ENCODE data around the gene BTBD18. TPM values are rescaled to one million over a fixed set of nuclear protein-coding genes. Genes with fewer than 3 reads are reported as not detected.

BTBD18 gene
- polyA plus RNA-seq, 3 donors = 0.10 TPM; not detected in 2

DNA sequence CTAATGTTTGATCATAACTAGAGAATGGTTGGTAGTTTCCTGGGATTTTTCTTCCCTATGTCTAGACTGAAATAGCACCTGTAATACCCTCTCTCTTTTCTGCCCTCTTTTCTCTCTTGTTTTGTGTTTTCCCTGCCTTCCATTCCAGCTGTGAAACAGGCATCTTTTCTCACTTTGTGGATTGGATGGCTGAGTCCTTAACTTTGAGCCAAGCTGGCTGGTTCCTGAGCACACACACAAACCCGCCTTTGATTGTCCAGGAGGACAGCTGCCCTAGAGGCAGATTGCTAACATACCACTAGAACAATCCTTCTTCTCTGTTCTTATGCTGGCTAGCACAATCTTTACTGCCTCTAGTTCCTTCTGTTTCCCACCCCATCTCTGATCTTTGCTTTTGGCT, 27.7 kb upstream of the BTBD18 start:
- H3K4me1 Mint-ChIP-seq = peaks cover 61% of the 10 kb centered on the region
- Histone ChIP-seq H3K79me2 (ENCODE audit: insufficient read depth, low read length) (peaks cover 84% of the 10 kb centered on the region), H3K4me3 (replicated peaks in 1 of 3; ENCODE audit: low read depth in 2 of 3, low read length in 3 of 3) (no peak overlapping the region), H3K4me1 (ENCODE audit: control insufficient read depth in 1 of 2, insufficient read depth in 2 of 2, low read length in 2 of 2) (peaks cover 24 to 43% of the 10 kb centered on the region in 2 donors), H3K9me3 (replicated peaks in 1 of 2; ENCODE audit: control insufficient read depth in 1 of 2, insufficient read depth in 1 of 2, low read length in 2 of 2) (no peaks in the 10 kb centered on the region), H2AFZ (ENCODE audit: insufficient read depth, low read depth, low read length, poor library complexity, severe bottlenecking) (no peak overlapping the region), H3K27me3 (ENCODE audit: control insufficient read depth in 2 of 2, insufficient read depth in 2 of 2, low read length in 2 of 2) (no peaks in the 10 kb centered on the region), H3K9ac (ENCODE audit: insufficient read depth, low read length, poor library complexity, severe bottlenecking) (no peak overlapping the region), H3K4me2 (replicated peaks; ENCODE audit: extremely low read depth, low read length, poor library complexity, severe bottlenecking) (no peak overlapping the region), H3K36me3 (replicated peaks in 1 of 2; ENCODE audit: control insufficient read depth in 1 of 2, insufficient read depth in 2 of 2, low read length in 2 of 2) (peaks cover 0 to 9% of the 10 kb centered on the region in 2 donors), H4K20me1 (ENCODE audit: insufficient read depth, low read length) (peaks cover 72% of the 10 kb centered on the region), H3K27ac (ENCODE audit: low read depth in 1 of 2, low read length in 2 of 2) (no peak overlapping the region)
- 83% methylated on average over 1 of the region's 1 CpG for WGBS (ENCODE audit: insufficient coverage)
- peak overlapping the region in 1 of 7 donors; percentile 40 for H3K27ac Mint-ChIP-seq
- H3K36me3 Mint-ChIP-seq = peaks cover 28 to 37% of the 10 kb centered on the region in 2 donors
- no peak overlapping the region for H3K4me3 Mint-ChIP-seq
- peaks cover 0 to 2% (median 0%) of the 10 kb centered on the region in 7 donors for H3K9me3 Mint-ChIP-seq
- TF ChIP-seq, protein P1, sequence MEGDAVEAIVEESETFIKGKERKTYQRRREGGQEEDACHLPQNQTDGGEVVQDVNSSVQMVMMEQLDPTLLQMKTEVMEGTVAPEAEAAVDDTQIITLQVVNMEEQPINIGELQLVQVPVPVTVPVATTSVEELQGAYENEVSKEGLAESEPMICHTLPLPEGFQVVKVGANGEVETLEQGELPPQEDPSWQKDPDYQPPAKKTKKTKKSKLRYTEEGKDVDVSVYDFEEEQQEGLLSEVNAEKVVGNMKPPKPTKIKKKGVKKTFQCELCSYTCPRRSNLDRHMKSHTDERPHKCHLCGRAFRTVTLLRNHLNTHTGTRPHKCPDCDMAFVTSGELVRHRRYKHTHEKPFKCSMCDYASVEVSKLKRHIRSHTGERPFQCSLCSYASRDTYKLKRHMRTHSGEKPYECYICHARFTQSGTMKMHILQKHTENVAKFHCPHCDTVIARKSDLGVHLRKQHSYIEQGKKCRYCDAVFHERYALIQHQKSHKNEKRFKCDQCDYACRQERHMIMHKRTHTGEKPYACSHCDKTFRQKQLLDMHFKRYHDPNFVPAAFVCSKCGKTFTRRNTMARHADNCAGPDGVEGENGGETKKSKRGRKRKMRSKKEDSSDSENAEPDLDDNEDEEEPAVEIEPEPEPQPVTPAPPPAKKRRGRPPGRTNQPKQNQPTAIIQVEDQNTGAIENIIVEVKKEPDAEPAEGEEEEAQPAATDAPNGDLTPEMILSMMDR (IDR thresholded peaks at IDR 0.05) = no peak
- no peaks in the 10 kb centered on the region for H3K27me3 Mint-ChIP-seq (ENCODE audit: low read depth in 3 of 3)
- intact Hi-C loops (cut with micrococcal nuclease) = no loop called here
- no peak for DNase-seq

DNA sequence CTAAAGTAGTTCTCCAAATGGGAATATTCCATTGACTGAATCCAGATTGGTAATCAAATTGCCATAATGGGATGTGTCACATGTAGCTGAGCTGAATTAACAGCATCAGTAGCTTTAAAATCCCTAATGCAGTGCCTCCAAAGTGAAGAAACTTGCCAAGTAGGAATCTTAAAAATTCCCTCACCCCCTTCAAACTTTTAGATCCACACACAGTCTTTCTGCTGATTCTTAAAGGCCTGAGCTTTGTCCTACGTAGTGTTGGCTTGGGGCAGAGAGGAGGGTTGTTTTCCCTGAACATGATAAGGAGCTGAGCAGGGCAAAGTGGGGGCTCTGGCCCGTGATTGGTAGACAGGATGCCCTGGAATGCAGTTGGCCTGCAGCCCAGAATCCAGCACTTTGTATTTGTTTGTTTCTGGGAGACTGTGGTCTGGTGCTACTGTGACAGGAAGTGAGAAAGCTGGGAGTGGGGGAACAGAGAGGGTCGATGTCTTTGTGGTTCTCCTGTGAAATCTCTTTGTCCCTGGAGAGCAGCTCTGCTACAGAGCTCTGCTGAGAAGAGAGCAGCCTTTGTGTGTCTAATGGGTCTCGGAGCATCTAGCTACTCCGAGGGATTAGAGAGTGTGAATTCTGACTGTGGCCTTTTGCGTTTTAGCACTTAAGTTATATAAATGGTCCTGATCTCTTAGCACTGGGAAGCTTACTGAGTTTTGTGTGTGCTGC, 26.9 kb upstream of the BTBD18 start:
- Histone ChIP-seq H4K20me1 (ENCODE audit: insufficient read depth, low read length) (peaks cover 72% of the 10 kb centered on the region), H3K4me1 (ENCODE audit: control insufficient read depth in 1 of 2, insufficient read depth in 2 of 2, low read length in 2 of 2) (peaks cover 24 to 43% of the 10 kb centered on the region in 2 donors), H3K27ac (ENCODE audit: low read depth in 1 of 2, low read length in 2 of 2) (no peak overlapping the region), H3K27me3 (ENCODE audit: control insufficient read depth in 2 of 2, insufficient read depth in 2 of 2, low read length in 2 of 2) (no peaks in the 10 kb centered on the region), H3K79me2 (ENCODE audit: insufficient read depth, low read length) (peaks cover 84% of the 10 kb centered on the region), H3K36me3 (replicated peaks in 1 of 2; ENCODE audit: control insufficient read depth in 1 of 2, insufficient read depth in 2 of 2, low read length in 2 of 2) (peaks cover 0 to 9% of the 10 kb centered on the region in 2 donors), H3K4me3 (replicated peaks in 1 of 3; ENCODE audit: low read depth in 2 of 3, low read length in 3 of 3) (no peak overlapping the region), H3K9me3 (replicated peaks in 1 of 2; ENCODE audit: control insufficient read depth in 1 of 2, insufficient read depth in 1 of 2, low read length in 2 of 2) (no peaks in the 10 kb centered on the region), H3K4me2 (replicated peaks; ENCODE audit: extremely low read depth, low read length, poor library complexity, severe bottlenecking) (no peak overlapping the region), H2AFZ (ENCODE audit: insufficient read depth, low read depth, low read length, poor library complexity, severe bottlenecking) (no peak overlapping the region), H3K9ac (ENCODE audit: insufficient read depth, low read length, poor library complexity, severe bottlenecking) (no peak overlapping the region)
- peaks cover 0 to 2% (median 0%) of the 10 kb centered on the region in 7 donors for H3K9me3 Mint-ChIP-seq
- H3K27ac Mint-ChIP-seq = peak overlapping the region in 3 of 7 donors; percentile 8 to 49 (median 27)
- H3K36me3 Mint-ChIP-seq = peaks cover 28 to 37% of the 10 kb centered on the region in 2 donors
- intact Hi-C loops (cut with micrococcal nuclease) = no loop called here
- no peak for DNase-seq
- peaks cover 66% of the 10 kb centered on the region for H3K4me1 Mint-ChIP-seq
- TF ChIP-seq, protein P1 (IDR thresholded peaks at IDR 0.05) = no peak
- H3K27me3 Mint-ChIP-seq (ENCODE audit: low read depth in 3 of 3) = no peaks in the 10 kb centered on the region
- 35% methylated on average over 5 of the region's 6 CpGs for WGBS (ENCODE audit: insufficient coverage)
- H3K4me3 Mint-ChIP-seq = no peak overlapping the region
